Neural crest cell (in vitro differentiated cells): ENCODE results near the gene DGKD. TPM values are rescaled to one million over a fixed set of nuclear protein-coding genes. Genes with fewer than 3 reads are reported as not detected.

Experiments
- DNase-seq: peaks from one replicate; pipeline ENCODE4 v3.0.0; 2021; ENCODE audit warnings: low read depth, mixed read lengths, low spot score
- H3K27ac Mint-ChIP-seq: one replicate; pipeline ENCODE4 v1.8.0; 2021; ENCODE audit warnings: mild to moderate bottlenecking, mixed read lengths; ENCODE audit not compliant: unreplicated experiment
- H3K27me3 Mint-ChIP-seq: 2 replicates; pipeline ENCODE4 v1.8.0; 2021; ENCODE audit warnings: low read depth, mild to moderate bottlenecking, mixed read lengths
- H3K36me3 Mint-ChIP-seq: 2 replicates; pipeline ENCODE4 v1.8.0; 2021; ENCODE audit warnings: low read depth, mild to moderate bottlenecking, mixed read lengths
- H3K4me1 Mint-ChIP-seq: 2 replicates; pipeline ENCODE4 v1.8.0; 2021; ENCODE audit warnings: mixed read lengths
- H3K4me3 Mint-ChIP-seq: one replicate; pipeline ENCODE4 v1.8.0; 2021; ENCODE audit warnings: mild to moderate bottlenecking, mixed read lengths
- H3K9me3 Mint-ChIP-seq: 2 replicates; pipeline ENCODE4 v1.8.0; 2021; ENCODE audit warnings: mixed read lengths
- CTCF ChIP-seq: fragments of 200-600 bp; sonication (generic); conservative IDR thresholded peaks from 2 replicates; pipeline ENCODE4 v1.5.0; 2021; ENCODE audit warnings: antibody characterized with exemption, mild to moderate bottlenecking
- total RNA-seq: library from RNA; stranded (reverse); gene quantifications from 2 replicates; pipeline ENCODE4 v1.2.1, GENCODE V29; 2021

Gene DGKD
- total RNA-seq, 1 donor from 2014 or later = 48.7 TPM

- Mint-ChIP-seq H3K9me3 (no peaks in the 10 kb centered on the region), H3K36me3 (peaks cover under 1% of the 10 kb centered on the region), H3K4me1 (no peaks in the 10 kb centered on the region), H3K4me3 (no peak overlapping the region), H3K27ac (no peak overlapping the region), H3K27me3 (no peaks in the 10 kb centered on the region)
- DNase-seq = no peak
- TF ChIP-seq CTCF = no peak
Measured at GRCh38 chr2:233436691-233437438, 82.6 kb downstream of the DGKD start.

- TF ChIP-seq CTCF = no peak
- H3K9me3 Mint-ChIP-seq = no peaks in the 10 kb centered on the region
- H3K27me3 Mint-ChIP-seq = no peaks in the 10 kb centered on the region
- H3K4me1 Mint-ChIP-seq = no peaks in the 10 kb centered on the region
- no peak overlapping the region for H3K4me3 Mint-ChIP-seq
- no peak for DNase-seq
- no peaks in the 10 kb centered on the region for H3K36me3 Mint-ChIP-seq
- H3K27ac Mint-ChIP-seq = no peak overlapping the region
Measured at GRCh38 chr2:233437439-233437955, 83.2 kb downstream of the DGKD start.

- no peak overlapping the region for H3K4me3 Mint-ChIP-seq
- H3K27ac Mint-ChIP-seq = no peak overlapping the region
Measured at GRCh38 chr2:233438573-233439147, 84.4 kb downstream of the DGKD start.

GRCh38 chr2:233439191-233439590 is 84.9 kb downstream of the DGKD start:
- H3K36me3 Mint-ChIP-seq = peaks cover 2% of the 10 kb centered on the region
- H3K27me3 Mint-ChIP-seq = no peaks in the 10 kb centered on the region
- DNase-seq = no peak
- no peak overlapping the region for H3K27ac Mint-ChIP-seq
- no peak overlapping the region for H3K4me3 Mint-ChIP-seq
- no peaks in the 10 kb centered on the region for H3K9me3 Mint-ChIP-seq
- no peak for TF ChIP-seq CTCF
- no peaks in the 10 kb centered on the region for H3K4me1 Mint-ChIP-seq

More at GRCh38 chr2:233438573-233439147, 84.4 kb downstream of the DGKD start:
- Mint-ChIP-seq H3K27me3 (no peaks in the 10 kb centered on the region), H3K9me3 (no peaks in the 10 kb centered on the region), H3K4me1 (no peaks in the 10 kb centered on the region), H3K36me3 (peaks cover 2% of the 10 kb centered on the region)
- no peak for TF ChIP-seq CTCF
- DNase-seq = no peak

- H3K27ac Mint-ChIP-seq = no peak overlapping the region
- peaks cover 4% of the 10 kb centered on the region for H3K36me3 Mint-ChIP-seq
- no peaks in the 10 kb centered on the region for H3K27me3 Mint-ChIP-seq
- no peaks in the 10 kb centered on the region for H3K4me1 Mint-ChIP-seq
- TF ChIP-seq CTCF = no peak
- no peaks in the 10 kb centered on the region for H3K9me3 Mint-ChIP-seq
- H3K4me3 Mint-ChIP-seq = no peak overlapping the region
- DNase-seq = no peak
Measured at GRCh38 chr2:233440314-233440713, 86.0 kb downstream of the DGKD start.
